Body of pancreas (tissue), 4 donors: ENCODE data around the gene AP4E1. TPM values are rescaled to one million over a fixed set of nuclear protein-coding genes. Genes with fewer than 3 reads are reported as not detected.
"Not testable (repeated sequence)": the region's sequence is repeated elsewhere in the genome, so short reads cannot be mapped to it uniquely, and the experiment has no call there.

Experiments used
- ATAC-seq: fragments of 150-250 bp; one replicate; pipeline ENCODE4 v1.9.1; 2016
- DNase-seq, 4 donors: peaks; one replicate each; pipeline ENCODE4 v3.0.0-alpha.2; 2019
- H3K27ac ChIP-seq, 4 donors: fragments of 200-600 bp; sonication (generic); 1 replicate in 3 of 4; 2 replicates in 1 of 4; pipeline versions ENCODE4 v1.5.1 to v1.6.1; 2016 to 2019; ENCODE audit warnings: mild to moderate bottlenecking in 1 of 4, mixed read lengths in 1 of 4, moderate library complexity in 1 of 4
- H3K27me3 ChIP-seq, 2 donors: fragments of 200-600 bp; sonication (generic); one replicate each; pipeline ENCODE4 v1.6.0; 2016; ENCODE audit warnings: mild to moderate bottlenecking in 1 of 2
- H3K36me3 ChIP-seq, 2 donors: fragments of 200-600 bp; sonication (generic); replicated peaks in 1 of 2; 2 replicates each; pipeline ENCODE4 v1.5.1; 2016; ENCODE audit warnings: low read depth in 2 of 2; ENCODE audit not compliant: insufficient read depth in 1 of 2
- H3K4me1 ChIP-seq: fragments of 200-600 bp; sonication (generic); one replicate; pipeline ENCODE4 v1.6.0; 2016
- H3K4me3 ChIP-seq, 2 donors: fragments of 200-600 bp; sonication (generic); 1 replicate in 1 of 2; 2 replicates in 1 of 2; pipeline ENCODE4 v1.5.1; 2016 to 2019
- H3K9me3 ChIP-seq, 3 donors: fragments of 200-600 bp; sonication (generic); 1 replicate in 2 of 3; 2 replicates in 1 of 3; pipeline ENCODE4 v1.5.1; 2016
- POLR2A ChIP-seq, 3 donors: fragments of 450-650 bp; IDR thresholded peaks; one replicate each; pipeline ENCODE4 v1.6.1; 2016; ENCODE audit warnings: antibody characterized with exemption in 3 of 3, mild to moderate bottlenecking in 2 of 3
- WGBS, 2 donors: methylation state at CpG; one replicate each; pipeline ENCODE4 v1.1.5; 2017; 5-methylcytosine and 5-hydroxymethylcytosine counted together
- intact Hi-C: fragments of 100-400 bp; cut with DNase I; formaldehyde crosslinking; loops from one replicate; pipeline ENCODE4 v1.15.1; 2023
- total RNA-seq, 2 donors: library from RNA; depleted of rRNA; stranded (reverse); fragments of >200 nt; gene quantifications; one replicate each; pipeline ENCODE4 v1.1.0, GENCODE V29; 2016
- TF ChIP-seq, protein P1 (sequence below), 7 experiments: fragments of 450-650 bp in 4 of 7; fragments of 200-600 bp in 3 of 7; sonication (generic) in 3 of 7; IDR thresholded peaks; one replicate each; pipeline ENCODE4 v1.5.1; 2016 to 2019; ENCODE audit warnings: antibody characterized with exemption in 7 of 7

AP4E1 gene
- total RNA-seq, 2 donors from 2014 or later, result 3.4 to 3.6 TPM

DNA sequence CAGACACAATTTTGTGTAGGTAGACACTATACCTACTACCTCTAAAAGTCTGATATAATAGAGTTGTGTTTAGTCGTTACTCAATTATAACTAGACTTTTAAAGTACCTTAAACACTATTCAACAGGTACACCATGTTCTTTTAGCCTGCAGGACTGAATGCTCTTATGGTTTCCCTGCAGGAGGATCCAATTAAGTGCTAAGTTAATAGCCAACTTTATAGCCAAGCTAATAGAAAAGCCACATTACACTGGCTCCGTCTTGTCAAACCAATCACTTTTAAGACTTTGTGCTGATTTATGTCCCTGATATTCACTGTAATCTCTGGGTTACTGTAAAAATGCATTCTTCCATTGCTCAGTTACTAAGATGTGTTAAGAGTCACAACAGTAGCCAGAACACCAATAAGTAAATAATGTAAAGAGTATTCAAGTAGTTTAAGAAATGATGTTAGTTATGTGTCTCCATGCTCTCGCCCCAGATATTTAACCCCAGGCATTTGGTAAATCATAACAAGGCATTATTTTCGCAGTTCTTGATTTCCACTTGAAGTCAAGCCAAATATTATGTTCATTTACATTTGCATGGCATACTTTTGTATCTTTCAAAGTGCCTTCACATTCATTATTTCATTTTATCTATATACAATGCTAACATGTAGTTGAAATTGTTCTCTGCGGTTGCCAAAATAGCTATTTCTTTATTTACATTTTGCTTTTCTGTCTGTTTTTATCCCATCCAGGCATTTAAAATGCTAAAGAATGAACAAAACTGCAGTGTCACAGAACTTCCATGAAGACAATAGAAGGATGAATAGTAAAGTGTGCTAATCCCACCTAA lies 42.7 kb upstream of the AP4E1 start:
- DNase-seq (no peak), ATAC-seq (no peak)
- Histone ChIP-seq H3K4me1 (no peaks in the 10 kb centered on the region), H3K27me3 (no peaks in the 10 kb centered on the region), H3K36me3 (no peaks in the 10 kb centered on the region), H3K9me3 (no peaks in the 10 kb centered on the region), H3K4me3 (no peak overlapping the region), H3K27ac (no peak overlapping the region)
- WGBS, 2 donors, result 88 to 90% methylated on average over 5 of the region's 5 CpGs
- no peak for TF ChIP-seq POLR2A (IDR thresholded peaks at IDR 0.05)
- TF ChIP-seq, protein P1, sequence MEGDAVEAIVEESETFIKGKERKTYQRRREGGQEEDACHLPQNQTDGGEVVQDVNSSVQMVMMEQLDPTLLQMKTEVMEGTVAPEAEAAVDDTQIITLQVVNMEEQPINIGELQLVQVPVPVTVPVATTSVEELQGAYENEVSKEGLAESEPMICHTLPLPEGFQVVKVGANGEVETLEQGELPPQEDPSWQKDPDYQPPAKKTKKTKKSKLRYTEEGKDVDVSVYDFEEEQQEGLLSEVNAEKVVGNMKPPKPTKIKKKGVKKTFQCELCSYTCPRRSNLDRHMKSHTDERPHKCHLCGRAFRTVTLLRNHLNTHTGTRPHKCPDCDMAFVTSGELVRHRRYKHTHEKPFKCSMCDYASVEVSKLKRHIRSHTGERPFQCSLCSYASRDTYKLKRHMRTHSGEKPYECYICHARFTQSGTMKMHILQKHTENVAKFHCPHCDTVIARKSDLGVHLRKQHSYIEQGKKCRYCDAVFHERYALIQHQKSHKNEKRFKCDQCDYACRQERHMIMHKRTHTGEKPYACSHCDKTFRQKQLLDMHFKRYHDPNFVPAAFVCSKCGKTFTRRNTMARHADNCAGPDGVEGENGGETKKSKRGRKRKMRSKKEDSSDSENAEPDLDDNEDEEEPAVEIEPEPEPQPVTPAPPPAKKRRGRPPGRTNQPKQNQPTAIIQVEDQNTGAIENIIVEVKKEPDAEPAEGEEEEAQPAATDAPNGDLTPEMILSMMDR (IDR thresholded peaks at IDR 0.05), result no peak
- intact Hi-C loops, result no loop called here

DNA sequence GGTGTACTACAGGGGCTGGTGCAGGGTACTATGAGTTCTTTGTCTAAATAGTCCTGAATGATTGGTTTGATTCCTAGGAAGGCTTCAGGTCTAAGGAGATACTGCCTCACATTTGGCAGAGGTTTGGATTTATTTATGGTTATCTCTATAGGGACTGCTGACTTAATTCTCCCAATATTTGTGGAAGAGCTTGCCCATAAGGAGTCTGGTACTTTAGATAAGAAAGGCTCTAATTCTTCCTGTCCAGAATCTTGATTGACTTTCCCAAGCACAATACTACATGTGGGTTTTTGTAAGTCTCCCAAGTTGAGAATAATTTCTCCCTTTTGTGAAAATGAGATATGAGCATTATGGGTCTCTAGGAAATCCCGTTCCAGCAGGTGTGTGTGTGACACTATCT lies 36.7 kb upstream of the AP4E1 start:
- Histone ChIP-seq H3K27ac (no peak overlapping the region), H3K4me3 (no peak overlapping the region), H3K9me3 (no peaks in the 10 kb centered on the region), H3K36me3 (no peaks in the 10 kb centered on the region), H3K4me1 (peaks cover 7% of the 10 kb centered on the region), H3K27me3 (no peaks in the 10 kb centered on the region)
- DNase-seq, result no peak
- WGBS, 2 donors, result 74 to 75% methylated on average over 1 of the region's 1 CpG
- no peak for ATAC-seq
- intact Hi-C loops, result no loop called here
- no peak for TF ChIP-seq POLR2A (IDR thresholded peaks at IDR 0.05)
- TF ChIP-seq, protein P1 (IDR thresholded peaks at IDR 0.05), result no peak

DNA sequence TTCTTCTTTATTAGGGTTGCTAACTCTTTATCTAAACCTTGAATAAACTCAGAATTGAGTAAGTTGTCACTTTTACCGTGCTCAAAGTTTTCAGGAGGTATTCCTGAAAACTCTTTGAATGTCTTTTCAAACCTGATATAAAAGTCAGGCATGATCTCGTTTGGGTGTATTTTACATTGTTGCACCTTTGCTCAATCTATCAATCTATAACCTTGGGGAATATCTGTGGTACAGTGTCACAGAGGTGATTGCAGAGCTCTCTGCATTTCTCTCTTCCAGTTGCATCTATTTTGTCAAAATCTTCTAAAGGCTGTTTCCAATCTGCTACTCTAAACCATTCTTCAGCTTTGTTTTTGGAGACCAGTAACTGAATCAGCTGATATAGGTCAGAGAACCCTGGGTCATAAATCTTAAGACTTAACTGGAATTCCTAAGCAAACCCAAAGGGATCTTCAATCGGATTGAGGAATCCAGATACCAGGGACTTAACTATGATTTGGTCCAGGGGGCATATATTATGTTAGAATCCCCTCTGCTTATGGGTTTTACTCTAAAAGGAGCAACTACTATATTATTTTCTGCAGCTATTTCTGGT lies 35.6 kb upstream of the AP4E1 start:
- Histone ChIP-seq H3K27ac (no peak overlapping the region), H3K36me3 (no peaks in the 10 kb centered on the region), H3K4me1 (peaks cover 12% of the 10 kb centered on the region), H3K9me3 (no peaks in the 10 kb centered on the region), H3K27me3 (no peaks in the 10 kb centered on the region), H3K4me3 (no peak overlapping the region)
- no peak for ATAC-seq
- intact Hi-C loops, result no loop called here
- 56 to 59% methylated on average over 3 of the region's 3 CpGs for WGBS, 2 donors
- no peak for TF ChIP-seq POLR2A (IDR thresholded peaks at IDR 0.05)
- TF ChIP-seq, protein P1 (IDR thresholded peaks at IDR 0.05), result no peak
- DNase-seq, result no peak

DNA sequence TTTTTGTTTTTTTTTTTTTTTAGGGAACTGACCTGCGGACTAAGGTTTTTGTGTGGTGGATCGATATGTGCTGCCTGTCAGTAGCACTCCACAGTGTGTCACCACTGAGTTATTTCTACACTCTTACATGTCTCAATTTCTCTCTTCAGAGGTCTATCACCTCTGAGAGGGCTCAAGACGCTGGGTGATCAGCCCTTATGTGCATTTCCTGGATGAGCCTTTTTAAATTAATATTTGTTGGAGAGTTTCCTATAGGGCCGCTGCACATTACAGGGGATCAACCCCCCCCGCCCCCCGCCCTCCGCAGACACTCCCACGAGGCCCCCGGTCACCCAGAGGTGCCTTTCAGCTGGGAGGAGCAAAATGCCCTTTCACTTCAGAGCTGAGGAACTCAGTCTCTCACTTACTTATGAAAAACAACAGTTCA lies 34.5 kb upstream of the AP4E1 start:
- TF ChIP-seq, protein P1 (IDR thresholded peaks at IDR 0.05), result no peak
- TF ChIP-seq POLR2A (IDR thresholded peaks at IDR 0.05), result no peak
- H3K9me3 ChIP-seq, result no peaks in the 10 kb centered on the region
- no peaks in the 10 kb centered on the region for H3K27me3 ChIP-seq
- 41 to 51% methylated on average over 8 to 9 of the region's 9 CpGs for WGBS, 2 donors
- no peak overlapping the region for H3K4me3 ChIP-seq
- ATAC-seq (no peak), DNase-seq (no peak)
- intact Hi-C loops, result no loop called here
- H3K36me3 ChIP-seq, result no peaks in the 10 kb centered on the region
- H3K27ac ChIP-seq, result no peak overlapping the region
- H3K4me1 ChIP-seq, result peaks cover 12% of the 10 kb centered on the region

DNA sequence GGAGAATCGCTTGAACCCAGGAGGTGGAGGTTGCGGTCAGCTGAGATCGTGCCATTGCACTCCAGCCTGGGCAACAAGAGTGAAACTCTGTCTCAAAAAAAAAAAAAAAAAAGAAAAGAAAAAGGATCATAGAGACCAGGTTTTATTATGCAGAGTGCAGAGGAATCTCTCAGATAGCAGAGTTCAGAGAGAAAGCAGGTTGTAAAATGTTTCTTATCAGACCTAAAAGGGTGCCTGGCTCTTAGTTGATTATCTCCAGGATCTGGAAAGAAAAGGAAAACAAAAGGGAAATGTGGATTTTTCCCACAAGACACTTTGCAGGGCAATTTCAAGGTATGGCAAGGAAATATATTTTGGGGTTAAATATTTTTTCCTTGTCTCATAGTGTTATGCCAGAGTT lies 33.2 kb upstream of the AP4E1 start:
- WGBS, 2 donors, result 85 to 89% methylated on average over 1 to 3 of the region's 3 CpGs
- not testable (repeated sequence) for H3K9me3 ChIP-seq, H3K27me3 ChIP-seq

More for the DNA sequence above, 33.2 kb upstream of the AP4E1 start:
- H3K36me3 ChIP-seq, DNase-seq, H3K4me3 ChIP-seq, ATAC-seq, intact Hi-C loops, H3K27ac ChIP-seq: not testable (repeated sequence)
- H3K4me1 ChIP-seq, result peaks cover 12% of the 10 kb centered on the region
